Activated naive CD4-positive, alpha-beta T cell (primary cell): ENCODE data around the gene KCNIP2.
"Not testable (repeated sequence)": the region's sequence is repeated elsewhere in the genome, so short reads cannot be mapped to it uniquely, and the experiment has no call there.

Source experiments
- DNase-seq, 4 experiments: peaks; one replicate each; lab custom pipeline; 2025; lab: John Stamatoyannopoulos, UW

KCNIP2 gene

DNA sequence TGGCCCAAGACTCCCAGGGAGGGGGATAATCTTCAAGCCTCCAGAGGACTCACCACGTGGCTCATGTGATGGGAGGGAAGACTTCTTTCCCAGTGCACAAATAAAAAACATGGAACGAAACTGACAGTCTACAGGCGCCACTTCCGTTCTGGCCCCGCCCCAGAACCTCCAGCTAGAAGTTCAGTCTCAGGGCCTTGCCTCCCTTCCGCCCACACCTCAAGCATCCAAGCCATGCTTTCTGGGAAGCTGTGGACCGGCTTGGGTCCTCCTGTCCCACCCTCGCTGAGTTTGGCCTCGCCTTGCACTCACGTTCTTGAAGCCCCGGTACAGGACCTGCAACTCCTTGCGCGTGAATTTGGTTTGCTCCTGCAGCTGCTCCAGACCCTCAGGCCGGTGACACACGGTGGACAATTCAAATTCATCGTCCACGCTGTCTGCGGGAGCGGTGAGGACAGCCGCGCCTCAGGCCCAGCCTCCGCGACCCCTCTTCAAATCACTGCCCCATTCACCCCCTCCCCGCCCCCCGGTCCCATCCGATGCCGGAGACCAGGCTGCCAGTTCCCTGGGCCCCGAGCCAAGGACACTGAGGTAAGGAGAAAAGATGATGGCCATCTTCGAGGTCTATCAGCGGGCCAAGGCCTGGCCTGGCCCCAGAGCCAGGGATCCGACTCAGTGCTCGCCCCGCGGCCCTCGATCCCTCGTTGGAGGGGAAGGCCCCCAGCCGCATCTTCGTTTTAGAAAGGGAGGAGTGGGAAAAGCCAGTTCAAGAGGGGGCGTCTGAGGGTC, 14.6 kb downstream of the KCNIP2 start:
- no peak for DNase-seq

DNA sequence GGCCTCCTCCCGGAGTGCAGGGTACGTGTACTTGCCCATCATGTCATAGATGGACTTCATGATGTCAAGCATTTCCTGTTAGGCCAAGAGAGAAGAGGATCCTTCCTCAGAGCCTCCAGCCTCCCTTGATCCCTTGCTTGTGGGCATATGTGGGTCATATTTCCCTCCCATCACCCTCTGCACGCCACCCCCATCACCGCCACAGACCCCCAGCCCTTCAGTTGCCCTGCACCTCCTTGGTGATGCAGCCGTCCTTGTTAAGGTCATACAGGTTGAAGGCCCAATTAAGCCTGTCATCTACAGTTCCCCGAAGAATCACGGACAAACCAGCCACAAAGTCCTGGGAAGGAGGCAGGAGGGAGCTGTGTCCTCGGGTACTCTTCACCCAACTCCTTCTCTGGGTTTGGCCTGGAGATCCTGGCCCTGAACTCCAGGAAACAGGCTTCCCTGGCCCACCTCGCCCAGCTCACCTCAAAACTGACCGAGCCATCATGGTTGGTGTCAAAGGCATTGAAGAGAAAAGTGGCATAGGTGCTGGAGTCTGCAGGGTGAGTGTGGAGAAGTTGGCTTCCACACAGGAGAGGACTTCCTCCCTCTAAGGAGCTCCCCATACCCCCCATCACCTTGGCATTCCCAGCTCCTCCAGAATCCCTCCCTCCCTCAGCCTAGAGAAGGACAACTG, 15.5 kb downstream of the KCNIP2 start:
- no peak for DNase-seq

DNA sequence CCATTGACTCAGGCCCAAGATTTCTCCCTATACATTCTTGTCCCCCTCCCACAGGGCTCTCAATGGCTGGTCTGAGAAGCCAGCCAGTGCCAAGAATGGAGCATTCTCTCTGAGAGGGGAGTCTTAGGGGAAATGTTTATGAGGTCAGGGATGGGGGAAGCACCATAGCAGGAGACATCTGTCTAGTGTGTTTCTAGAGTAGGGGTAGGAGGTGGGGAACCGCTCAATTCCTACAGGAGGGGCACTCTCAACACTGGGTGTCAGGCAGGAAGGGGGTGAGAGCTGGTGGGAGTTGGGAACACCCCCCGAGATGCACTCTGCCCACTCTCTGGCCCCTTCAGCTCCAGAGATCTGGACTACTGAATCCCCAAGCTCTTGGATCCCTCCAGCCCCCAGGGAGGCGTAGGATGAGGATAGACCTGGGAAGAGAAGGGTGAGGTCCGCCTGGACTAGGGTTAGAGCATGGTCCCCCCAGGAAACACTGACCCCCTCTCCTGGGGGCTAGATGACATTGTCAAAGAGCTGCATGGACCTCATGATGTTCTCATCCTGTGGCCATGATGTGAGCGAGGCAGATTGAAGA, 16.7 kb downstream of the KCNIP2 start:
- DNase-seq = no peak

DNA sequence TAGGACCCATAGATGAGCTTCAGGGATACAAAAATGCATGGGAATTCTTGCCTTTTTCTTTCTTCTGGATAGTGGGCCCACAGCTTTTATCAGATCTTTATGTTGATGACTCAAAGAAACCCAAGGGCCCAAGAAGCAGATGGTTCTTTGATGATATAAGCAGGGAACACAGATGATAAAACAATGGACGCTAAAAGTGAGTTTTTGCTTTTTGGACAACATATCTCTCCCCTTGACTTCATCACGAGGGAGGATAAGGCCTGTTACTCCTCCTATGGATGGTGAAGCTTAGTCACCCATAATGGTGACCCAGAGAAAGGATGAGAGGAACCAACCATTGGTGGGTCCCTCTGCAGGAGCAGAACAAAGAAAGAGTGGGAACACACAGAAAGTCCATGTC, 18.9 kb downstream of the KCNIP2 start:
- no peak for DNase-seq

DNA sequence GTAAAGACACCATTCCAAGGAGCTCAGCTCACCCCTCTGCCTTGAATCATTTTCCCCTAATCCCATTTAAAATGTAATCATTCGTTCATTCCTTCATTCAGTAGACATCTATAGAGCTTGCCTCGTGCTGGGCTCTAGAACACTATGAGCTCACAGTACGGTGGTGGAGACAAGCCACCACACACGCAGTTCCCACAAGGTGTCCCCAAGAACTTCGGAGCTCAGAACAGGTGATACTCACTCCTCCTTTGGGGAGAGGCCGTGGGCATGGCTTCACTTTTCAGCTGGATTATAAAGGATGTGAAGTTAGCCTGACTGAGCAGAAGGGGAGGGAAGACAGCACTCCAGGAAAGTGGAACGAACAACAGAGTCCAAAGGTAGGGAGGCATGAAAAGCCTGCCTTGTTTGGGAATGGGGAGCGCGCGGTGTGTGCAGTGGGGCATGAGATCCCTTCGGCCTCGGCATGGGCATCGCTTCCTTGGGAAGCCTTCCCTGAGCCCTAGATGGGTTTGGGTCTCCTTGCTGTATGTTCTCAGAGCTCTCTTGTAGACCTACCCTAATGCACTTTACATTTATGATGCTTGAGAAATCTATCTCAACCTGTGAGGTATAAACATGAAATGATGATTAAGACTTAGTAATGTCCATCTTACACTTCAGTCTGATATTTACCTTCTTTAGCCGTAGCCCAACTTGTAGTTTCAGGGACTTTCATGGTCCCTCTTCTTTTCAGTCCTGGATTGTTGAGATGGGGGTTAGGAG, 24.5 kb downstream of the KCNIP2 start:
- peak in 1 of 4 experiments; percentile 28 for DNase-seq

DNA sequence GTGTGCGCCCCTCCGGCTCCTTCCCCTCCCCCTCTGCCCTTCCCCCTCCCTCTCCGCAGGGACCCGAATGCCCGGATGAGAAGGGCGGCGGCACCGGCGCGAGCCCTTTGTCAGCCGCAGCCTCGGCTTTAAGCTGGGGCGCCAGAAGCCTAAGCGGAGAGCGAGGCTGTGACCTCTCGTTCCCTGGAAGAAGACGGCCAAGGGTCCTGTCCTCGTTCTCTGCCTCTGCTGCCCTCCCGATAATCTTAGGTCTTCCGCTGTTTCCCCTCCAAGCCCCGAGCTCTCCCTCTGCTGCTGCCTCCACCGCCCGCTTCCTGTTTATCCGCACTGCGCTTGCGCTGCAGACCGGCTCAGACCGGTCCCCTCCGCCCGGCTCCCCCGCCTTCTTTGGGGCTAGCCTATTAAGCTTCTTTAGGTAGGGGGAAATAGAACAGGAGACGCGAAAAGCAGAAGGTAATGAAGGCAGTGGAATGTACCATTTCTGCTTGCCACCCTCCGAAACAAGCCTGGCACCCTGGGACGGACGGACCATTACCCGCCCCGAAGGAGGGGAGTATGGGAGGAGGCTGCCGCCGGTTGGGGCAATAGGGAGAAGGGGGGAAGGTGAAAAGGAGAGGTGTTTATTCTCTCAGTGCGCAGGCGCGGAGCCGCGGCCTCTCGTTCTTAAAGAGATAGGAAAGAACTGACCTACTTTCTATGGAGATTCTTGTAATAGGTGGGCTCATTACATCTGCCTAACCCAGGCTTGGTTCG, 25.3 kb downstream of the KCNIP2 start, which contains the start of gene OGA:
TSS of gene OGA (minus strand) at position 326 of the 753 bp plus-strand sequence. CDS start 422 bp downstream, outside the sequence.
- peak; percentile 99 to 100 (median 100) for DNase-seq

DNA sequence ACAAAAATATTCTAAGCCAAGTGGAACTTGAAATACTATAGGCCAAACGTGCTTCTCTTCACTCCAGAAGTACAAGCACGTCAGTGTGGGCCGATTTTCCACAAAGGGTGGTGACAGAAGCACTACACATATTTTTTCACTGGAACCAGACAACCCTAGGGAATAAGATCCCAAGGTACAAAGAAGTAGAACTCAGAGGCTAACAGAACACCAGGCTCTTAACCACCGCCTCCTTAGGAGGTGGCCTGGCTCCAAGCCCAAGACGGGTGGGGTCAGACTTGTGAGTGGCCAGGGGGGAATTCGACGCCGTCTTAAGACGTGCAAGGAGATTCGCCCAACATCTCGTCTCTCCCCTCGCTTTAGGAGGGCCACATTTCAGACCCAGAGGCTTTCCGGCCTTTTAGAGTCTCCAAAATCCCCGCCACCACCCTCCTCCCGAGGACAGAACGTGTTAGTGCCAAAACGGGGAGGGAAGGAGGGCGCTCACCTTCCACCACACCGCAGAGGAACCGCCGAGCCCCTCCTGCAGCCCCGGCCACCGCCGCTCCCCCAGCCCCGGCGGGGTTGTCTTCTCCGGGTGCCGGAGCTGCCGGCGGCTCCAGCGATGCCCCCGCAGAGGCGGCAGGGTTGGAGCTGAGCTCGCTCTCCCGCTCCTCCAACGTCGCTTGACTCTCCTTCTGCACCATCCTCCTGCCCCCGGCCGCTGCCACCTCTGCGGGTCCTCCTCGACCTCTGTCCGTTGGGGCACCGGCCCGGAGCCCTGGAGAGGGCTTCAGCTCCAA, 26.1 kb downstream of the KCNIP2 start:
- DNase-seq = peak in 2 of 4 experiments; percentile 33 to 35

DNA sequence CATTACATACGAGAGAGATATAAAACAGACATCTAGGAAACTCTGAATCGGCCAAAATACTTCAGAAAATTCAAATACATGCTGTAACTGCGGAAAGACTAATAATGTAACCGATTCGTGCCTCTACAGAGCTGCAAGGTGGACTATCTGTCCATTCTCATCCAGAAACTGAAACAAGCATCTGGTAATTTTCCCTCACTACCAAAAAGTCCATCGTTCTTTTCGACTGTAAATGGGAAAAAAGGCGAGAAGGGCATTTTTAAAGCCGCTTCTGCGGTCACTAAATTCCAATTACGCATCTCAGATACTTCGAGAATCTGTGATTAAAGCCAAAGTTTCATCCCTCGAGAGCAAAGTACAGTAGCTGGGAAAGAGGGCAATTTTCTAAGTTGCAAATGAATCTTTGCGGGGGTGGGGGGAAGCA, 26.7 kb downstream of the KCNIP2 start:
- DNase-seq = no peak

DNA sequence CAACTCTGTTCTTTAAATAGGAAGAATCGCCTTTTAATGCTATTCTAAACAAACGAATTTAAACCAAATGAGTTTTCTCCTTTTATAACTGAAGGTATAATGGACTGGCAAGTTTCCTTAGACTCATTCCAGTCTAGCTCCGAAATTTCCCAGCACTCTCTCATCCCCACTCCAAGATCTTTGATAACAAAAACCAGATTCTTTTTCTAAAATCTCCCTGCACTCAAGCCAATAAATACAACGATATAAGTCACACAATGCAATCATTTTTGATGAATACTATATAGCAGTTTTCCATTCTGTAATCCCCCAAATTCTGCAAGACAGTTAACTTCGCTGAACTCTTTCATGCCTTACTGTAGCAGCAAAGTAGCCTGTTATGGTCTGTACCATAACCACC, 27.2 kb downstream of the KCNIP2 start:
- DNase-seq = no peak

DNA sequence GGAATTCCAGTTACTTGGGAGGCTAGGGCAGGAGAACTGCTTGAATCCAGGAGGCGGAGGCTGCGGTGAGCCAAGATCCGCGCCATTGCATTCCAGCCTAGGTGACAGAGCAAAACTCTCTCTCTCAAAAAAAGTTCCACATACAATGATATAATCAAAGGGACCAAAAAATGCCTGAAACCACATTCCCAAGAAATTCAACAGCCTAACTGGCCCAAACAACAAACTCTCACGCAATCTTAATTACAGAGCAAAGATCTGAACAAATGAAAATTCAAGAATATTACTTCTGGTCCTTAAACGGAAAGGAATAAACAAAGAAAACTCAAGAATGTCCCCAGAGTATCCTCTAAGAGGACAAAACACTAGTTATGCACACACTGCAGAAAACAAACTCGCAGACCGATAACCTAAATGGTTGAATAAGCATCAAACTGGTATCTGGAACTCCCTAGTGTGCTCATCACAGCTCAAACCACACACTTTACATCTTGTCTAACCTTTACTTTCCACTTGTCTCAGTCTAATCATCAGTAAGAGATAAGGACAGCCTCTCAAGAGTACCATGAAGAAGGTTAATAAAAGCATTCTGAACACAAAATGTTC, 29.0 kb downstream of the KCNIP2 start:
- DNase-seq = no peak

DNA sequence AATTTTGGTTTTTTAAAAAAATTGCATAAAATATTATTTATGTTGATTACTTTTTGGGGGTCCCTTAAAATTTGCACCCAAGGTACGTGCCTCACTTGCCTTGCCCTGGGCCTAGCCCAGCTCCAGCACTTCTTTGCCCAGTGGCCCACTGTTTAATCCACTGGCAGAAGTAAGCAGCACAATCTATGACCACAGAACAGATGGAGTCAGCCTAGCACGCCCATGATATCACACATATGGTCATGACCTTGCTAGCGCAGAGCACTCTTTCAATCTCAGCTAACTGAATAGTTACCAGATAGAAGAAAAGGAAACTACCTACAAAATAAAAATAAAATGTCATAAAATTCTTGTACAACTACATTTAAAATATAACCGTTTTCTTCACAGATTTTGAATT, 31.0 kb downstream of the KCNIP2 start:
- no peak for DNase-seq

DNA sequence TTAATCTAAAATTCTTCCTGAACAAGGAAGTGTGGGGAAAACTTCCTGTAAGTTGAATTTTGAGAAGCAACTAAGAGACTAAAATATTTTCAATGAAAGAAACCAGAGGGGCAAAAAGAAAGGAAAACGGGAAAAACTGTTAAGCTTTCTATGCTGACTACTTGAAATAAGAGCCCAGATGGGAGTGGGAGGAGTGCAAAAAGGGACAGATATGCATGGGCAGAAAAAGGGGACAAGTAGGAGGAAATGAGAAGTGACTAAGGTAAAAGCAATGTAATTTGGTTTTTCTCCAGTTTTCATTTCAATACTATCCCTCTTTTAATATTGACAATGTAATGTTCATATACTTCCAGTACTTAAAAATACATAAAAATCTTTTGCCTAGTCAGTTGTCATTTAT, 36.4 kb downstream of the KCNIP2 start:
- DNase-seq = no peak

DNA sequence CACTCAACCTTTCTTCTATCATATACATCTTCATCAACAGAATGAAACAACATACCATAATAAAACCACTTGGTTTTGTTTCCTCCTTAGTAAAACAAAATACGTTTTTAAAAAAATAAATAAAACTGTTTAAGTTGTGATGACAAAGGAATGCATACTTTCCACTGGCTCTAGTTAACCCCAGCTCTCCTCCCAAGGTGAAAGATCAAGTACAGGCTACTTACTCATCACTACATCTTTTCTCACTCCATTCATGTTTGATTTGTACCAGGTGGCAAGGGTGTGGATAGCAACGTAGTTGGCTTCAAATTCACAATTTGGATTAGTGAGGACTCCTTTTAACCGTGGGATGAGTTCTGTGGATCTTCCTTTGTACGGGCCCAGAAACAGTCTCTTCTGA, 40.1 kb downstream of the KCNIP2 start:
- no peak for DNase-seq

DNA sequence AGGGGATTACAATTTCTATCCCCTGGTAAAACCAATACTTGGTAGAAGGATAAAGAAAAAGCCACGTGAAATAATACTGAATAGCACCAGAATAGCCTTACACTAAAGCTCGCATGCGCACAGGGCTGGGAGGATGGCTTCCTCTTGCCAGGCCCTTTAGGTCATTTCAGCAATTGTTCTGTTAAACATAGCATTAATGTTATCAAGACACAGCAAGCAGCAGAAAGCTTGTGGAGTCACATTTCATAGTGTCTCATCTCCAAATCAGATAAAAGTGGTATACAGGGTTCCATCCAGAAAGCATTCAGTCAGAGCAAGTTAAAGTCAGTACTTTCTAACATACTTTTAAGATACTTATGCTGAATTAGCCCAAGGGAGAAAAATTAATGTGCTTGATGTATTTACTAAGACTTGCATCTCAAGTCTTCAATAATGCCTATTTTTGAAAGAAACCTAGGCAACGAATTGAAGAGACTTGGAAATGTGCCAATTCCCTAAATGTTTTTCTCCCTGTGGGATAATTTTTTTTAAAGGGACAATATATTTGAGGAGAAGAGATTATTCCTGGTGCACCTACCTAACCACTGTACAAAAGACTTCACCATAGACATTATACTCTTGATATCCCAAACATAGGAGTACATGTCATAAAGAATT, 46.1 kb downstream of the KCNIP2 start:
- no peak for DNase-seq

DNA sequence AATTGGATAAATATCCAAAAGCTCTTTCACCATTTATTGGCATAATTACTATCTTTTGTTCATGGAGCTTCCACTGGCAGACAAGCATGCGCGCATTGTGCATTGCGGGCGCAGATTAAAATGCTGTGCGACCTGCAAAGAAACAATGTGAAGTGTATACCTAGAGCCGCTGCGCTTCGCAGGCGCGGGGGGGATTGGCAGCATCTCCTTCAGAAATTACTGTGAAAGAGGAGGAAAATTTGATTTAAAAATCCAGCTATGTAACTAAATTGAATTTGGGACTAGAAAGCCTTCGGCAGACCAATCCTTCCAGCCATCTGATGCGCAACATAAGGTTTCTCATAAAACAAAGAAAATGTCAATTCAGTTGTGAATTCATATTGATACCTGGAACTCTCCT, 50.1 kb downstream of the KCNIP2 start:
- DNase-seq = no peak

DNA sequence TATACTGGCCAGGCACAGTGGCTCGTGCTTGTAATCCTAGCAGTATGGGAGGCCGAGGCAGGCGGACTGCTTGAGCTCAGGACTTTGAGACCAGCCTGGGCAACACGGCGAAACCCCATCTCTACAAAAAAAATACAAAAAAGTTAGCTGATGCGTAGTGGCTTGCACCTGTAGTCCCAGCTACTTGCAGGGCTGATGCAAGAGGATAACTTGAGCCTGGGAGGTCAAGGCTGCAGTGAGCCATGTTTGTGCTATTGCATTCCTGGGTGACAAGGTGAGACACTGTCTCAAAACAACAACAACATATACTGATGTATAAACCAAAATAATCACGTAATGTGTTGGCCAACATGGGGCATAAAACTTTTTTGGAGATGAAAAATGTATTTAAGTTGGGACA, 53.9 kb downstream of the KCNIP2 start:
- no peak for DNase-seq

DNA sequence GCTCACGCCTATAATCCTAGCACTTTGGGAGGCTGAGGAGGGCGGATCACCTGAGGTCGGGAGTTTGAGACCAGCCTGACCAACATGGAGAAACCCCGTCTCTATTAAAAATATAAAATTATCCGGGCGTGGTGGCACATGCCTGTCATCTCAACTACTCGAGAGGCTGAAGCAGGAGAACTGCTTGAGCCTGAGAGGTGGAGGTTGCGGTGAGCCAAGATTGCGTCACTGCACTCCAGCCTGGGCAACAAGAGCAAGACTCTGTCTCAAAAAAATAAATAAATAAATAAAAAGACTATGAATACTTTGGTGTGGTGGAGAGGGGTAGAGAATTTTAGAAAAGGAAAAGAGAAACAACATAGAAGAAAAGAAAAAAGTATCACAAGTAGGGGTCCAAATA, 54.4 kb downstream of the KCNIP2 start:
- DNase-seq = not testable (repeated sequence)

DNA sequence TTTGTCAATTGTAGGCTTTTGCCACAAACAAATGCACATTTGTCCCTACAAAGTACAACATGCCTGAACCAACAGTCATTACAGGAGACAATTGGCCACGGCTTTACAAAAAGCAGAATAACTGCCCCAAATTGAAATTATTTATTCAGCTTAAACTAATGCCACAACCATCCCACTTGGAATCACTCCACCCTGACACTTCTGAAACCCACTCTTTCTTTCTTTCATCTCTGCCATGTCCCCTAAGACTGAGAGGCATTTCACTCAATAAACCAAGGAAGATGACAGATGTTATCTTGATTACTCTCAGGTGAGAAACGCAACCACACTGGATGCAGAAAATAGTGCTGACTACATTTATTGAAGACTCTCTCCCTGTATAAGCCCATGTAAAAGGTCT, 57.8 kb downstream of the KCNIP2 start:
- DNase-seq = no peak

DNA sequence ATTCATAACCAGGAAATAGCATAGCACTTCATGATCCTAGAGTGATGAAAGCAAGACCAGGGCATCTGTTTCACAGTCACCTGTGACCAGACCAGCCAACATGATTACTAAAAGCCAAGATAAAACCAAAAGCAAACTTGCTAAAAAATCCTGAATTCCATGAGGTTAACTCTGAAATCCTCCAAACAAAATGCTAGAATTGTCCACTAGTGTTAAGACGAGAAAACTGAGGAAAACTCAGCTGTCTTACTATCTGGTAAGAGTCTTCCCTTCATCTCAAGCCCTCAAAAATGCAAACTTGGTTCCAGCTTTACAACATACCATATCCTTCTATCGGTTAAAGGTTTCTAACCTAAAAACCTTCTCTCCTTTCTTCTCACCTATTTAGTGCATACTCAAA, 59.0 kb downstream of the KCNIP2 start:
- DNase-seq = no peak

DNA sequence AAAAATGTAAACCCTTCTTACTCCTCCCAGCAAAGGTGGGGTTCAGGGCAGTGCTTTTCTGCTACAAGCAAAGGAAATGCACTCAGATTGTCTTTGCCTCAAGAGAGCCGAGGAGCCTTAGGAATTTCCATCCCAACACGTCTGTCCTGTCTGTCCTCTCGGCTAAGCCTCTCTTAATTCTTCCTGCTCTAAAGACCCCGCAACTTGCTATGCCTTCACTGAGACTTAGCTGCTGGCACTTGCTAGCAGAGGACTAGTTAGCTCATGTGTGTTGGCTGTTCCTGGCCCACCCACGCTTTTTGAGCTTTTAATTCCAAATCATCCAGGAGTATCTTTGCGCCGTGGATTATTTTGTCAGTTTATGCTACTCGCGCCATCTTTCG, 59.9 kb downstream of the KCNIP2 start:
- no peak for DNase-seq
